NT2/D1 (cell line): ENCODE results near the gene PIK3R5.

ENCODE experiments used
- DNase-seq: peaks from one replicate; pipeline ENCODE4 v3.0.0-alpha.2; 2011; ENCODE audit warnings: low read depth, low spot score
- H3K27me3 ChIP-seq: 2 replicates; pipeline ENCODE4 v1.6.0; 2011; ENCODE audit warnings: mild to moderate bottlenecking; ENCODE audit not compliant: insufficient read length, insufficient read depth
- H3K36me3 ChIP-seq: 2 replicates; pipeline ENCODE4 v1.6.1; 2011; ENCODE audit warnings: mild to moderate bottlenecking, low read length, mixed read lengths; ENCODE audit not compliant: insufficient read depth, insufficient read length
- H3K4me1 ChIP-seq: 2 replicates; pipeline ENCODE4 v1.5.1; 2011; ENCODE audit not compliant: insufficient read depth, insufficient read length
- H3K4me3 ChIP-seq: 2 replicates; pipeline ENCODE4 v1.5.1; 2011; ENCODE audit warnings: low read depth; ENCODE audit not compliant: insufficient read length
- H3K9ac ChIP-seq: 2 replicates; pipeline ENCODE4 v1.6.0; 2011; ENCODE audit warnings: low read depth; ENCODE audit not compliant: insufficient read length
- H3K9me3 ChIP-seq: 2 replicates; pipeline ENCODE4 v1.5.1; 2011; ENCODE audit warnings: mild to moderate bottlenecking, low read length; ENCODE audit not compliant: insufficient read depth
- SUZ12 ChIP-seq: IDR thresholded peaks from 2 replicates; pipeline ENCODE4 v1.6.1; 2011; ENCODE audit not compliant: insufficient read length, insufficient read depth; ENCODE audit errors: extremely low read depth
- YY1 ChIP-seq: IDR thresholded peaks from 2 replicates; pipeline ENCODE4 v1.6.1; 2011; ENCODE audit not compliant: insufficient read length, insufficient read depth
- ZNF274 ChIP-seq: IDR thresholded peaks from 2 replicates; pipeline ENCODE4 v1.6.1; 2011; ENCODE audit warnings: mild to moderate bottlenecking, low read depth, low read length

PIK3R5 gene

DNA sequence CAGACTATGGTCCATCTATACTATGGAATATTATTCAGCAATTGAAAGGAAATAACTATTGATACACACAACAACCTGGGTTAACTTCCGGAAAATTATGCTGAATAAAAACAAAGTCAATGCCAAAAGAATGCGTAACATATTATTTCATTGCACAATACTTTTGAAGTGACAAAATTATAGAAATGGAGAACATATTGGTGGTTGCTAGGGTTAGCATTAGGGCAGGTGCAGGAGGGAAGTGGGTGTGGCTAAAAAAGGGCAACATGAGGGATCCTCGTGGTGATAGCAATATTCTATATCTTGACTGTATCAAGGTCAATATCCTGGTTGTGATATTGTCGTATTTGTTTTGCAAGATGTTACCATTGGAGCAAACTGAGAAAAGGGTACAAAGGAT is 34.9 kb downstream of the PIK3R5 start:
- no peak for DNase-seq
- TF ChIP-seq YY1 (no peak), ZNF274 (no peak), SUZ12 (no peak)
- Histone ChIP-seq H3K9me3 (peaks cover 22% of the 10 kb centered on the region), H3K9ac (no peak overlapping the region), H3K4me1 (no peaks in the 10 kb centered on the region), H3K36me3 (no peaks in the 10 kb centered on the region), H3K27me3 (no peaks in the 10 kb centered on the region), H3K4me3 (no peak overlapping the region)

DNA sequence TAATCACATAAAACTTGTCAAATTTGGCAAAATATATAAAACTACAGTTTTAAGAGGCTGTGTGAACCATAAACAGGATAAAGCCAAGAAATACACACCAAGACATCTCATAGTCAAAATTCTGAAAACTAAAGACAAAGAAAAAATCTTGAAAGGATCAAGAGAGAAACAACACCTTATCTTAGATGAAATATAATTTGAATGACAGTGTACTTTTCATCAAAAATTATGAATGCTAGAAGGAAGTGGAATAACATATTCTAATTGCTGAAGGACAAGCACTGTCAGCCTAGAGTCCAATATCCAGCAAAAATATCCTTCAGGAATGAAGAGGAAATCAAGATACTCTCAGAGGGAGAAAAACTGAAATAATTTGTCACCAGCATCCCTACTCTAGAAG is 37.2 kb downstream of the PIK3R5 start:
- no peak overlapping the region for H3K4me3 ChIP-seq
- H3K9ac ChIP-seq = no peak overlapping the region
- H3K27me3 ChIP-seq = no peaks in the 10 kb centered on the region
- no peak for DNase-seq
- no peaks in the 10 kb centered on the region for H3K4me1 ChIP-seq
- TF ChIP-seq ZNF274 (no peak), YY1 (no peak), SUZ12 (no peak)
- H3K9me3 ChIP-seq = peaks cover 22% of the 10 kb centered on the region
- no peaks in the 10 kb centered on the region for H3K36me3 ChIP-seq

DNA sequence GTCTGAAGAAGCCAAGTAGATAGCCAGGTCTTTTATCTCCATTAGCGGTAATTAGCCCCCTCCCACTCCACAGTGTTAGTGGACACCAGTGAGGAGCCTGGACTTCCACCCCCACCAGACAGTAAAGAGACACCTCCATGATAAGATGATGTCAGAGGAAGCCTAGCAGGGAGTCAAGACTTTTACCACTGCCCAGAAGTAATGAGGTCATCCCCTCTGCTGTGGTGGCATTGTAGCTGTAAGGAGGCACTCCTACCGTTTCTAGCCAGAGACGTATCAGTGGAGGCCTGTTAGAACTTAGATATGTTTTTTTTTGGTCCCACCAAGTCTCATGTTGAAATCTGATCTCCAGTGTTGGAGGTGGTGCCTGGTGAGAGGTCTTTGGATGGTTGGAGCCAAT is 38.1 kb downstream of the PIK3R5 start:
- H3K9ac ChIP-seq = no peak overlapping the region
- no peaks in the 10 kb centered on the region for H3K36me3 ChIP-seq
- no peak overlapping the region for H3K4me3 ChIP-seq
- no peak for TF ChIP-seq ZNF274
- TF ChIP-seq SUZ12 = no peak
- no peak for TF ChIP-seq YY1
- peaks cover 22% of the 10 kb centered on the region for H3K9me3 ChIP-seq
- no peak for DNase-seq
- no peaks in the 10 kb centered on the region for H3K4me1 ChIP-seq
- no peaks in the 10 kb centered on the region for H3K27me3 ChIP-seq

DNA sequence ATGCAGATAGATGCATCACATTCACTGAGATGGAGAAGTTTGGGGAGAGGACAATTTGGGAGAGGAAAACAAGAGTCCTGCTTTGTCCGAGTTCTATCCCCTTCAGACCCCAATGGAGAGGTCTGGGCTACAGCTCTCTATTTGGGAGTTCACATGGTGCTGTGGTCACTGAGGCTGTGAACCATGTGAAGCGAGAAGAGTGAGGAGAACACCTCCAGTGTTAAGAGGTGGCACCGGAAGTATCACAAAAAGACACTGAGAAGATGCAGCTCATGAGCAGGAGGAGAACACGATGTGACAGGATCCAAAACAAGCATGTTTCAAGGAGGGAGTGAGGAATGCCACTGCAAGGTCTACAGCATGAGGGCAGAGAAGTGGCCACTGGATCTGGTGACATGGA is 39.7 kb downstream of the PIK3R5 start:
- no peaks in the 10 kb centered on the region for H3K4me1 ChIP-seq
- H3K4me3 ChIP-seq = no peak overlapping the region
- no peak for DNase-seq
- H3K9ac ChIP-seq = no peak overlapping the region
- H3K9me3 ChIP-seq = peaks cover 22% of the 10 kb centered on the region
- H3K36me3 ChIP-seq = no peaks in the 10 kb centered on the region
- H3K27me3 ChIP-seq = no peaks in the 10 kb centered on the region
- TF ChIP-seq YY1 = no peak
- no peak for TF ChIP-seq SUZ12
- no peak for TF ChIP-seq ZNF274

DNA sequence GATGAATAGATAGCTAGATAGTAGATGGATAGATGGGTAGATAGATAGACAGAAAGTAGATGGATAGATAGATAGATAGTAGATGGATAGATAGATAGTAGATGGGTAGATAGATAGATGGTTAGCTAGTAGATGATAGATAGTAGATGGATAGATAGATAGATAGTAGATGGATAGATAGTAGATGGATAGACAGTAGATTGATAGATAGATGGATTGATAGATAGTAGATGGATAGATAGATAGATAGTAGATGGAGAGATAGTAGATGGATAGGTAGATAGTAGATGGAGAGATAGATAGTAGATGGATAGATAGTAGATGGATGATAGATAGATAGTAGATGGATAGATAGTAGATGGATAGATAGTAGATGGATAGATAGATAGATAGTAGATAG is 40.4 kb downstream of the PIK3R5 start:
- no peak for DNase-seq
- no peaks in the 10 kb centered on the region for H3K36me3 ChIP-seq
- TF ChIP-seq ZNF274 (no peak), SUZ12 (no peak), YY1 (no peak)
- H3K4me3 ChIP-seq = no peak overlapping the region
- H3K27me3 ChIP-seq = no peaks in the 10 kb centered on the region
- no peak overlapping the region for H3K9ac ChIP-seq
- H3K9me3 ChIP-seq = peaks cover 22% of the 10 kb centered on the region
- no peaks in the 10 kb centered on the region for H3K4me1 ChIP-seq

DNA sequence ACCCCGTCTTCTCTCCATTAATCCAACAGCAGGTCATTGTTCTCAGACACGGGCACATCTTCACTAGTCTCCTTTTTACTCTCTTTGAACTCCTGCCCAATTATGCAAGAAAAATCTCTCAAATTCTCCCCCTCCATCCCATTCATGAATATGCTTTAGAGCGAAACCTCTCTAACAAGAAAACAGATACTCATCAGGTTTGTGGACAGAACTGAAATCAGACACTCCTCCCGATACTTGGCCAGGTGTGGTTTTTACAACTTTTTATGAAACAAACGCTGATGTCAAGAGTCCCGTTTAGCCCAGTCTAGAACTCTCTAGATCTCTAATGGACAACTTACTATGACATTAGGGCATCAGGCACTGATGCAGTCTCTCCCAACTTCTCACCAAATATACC is 40.9 kb downstream of the PIK3R5 start:
- Histone ChIP-seq H3K27me3 (no peaks in the 10 kb centered on the region), H3K4me1 (no peaks in the 10 kb centered on the region), H3K4me3 (no peak overlapping the region), H3K36me3 (no peaks in the 10 kb centered on the region), H3K9ac (no peak overlapping the region), H3K9me3 (peaks cover 22% of the 10 kb centered on the region)
- TF ChIP-seq ZNF274 (no peak), YY1 (no peak), SUZ12 (no peak)
- no peak for DNase-seq

DNA sequence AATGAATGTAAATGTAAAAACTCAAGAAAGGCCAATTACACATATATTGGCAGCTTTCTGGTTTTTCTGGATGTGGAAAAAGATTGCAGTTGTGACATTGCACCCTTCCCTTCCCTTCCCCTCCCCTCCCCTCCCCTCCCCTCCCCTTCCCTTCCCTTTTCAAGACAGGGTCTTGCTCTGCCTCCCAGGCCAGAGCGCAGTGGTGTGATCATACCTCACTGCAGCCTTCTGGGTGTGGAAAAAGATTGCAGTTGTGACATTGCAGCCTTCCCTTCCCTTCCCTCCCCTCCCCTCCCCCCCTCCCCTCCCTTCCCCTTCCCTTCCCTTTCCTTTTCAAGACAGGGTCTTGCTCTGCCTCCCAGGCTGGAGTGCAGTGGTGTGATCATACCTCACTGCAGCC is 41.7 kb downstream of the PIK3R5 start:
- Histone ChIP-seq H3K9me3 (peaks cover 20% of the 10 kb centered on the region), H3K9ac (no peak overlapping the region), H3K27me3 (no peaks in the 10 kb centered on the region), H3K4me3 (no peak overlapping the region), H3K36me3 (no peaks in the 10 kb centered on the region), H3K4me1 (no peaks in the 10 kb centered on the region)
- no peak for DNase-seq
- TF ChIP-seq SUZ12 = no peak
- no peak for TF ChIP-seq YY1
- no peak for TF ChIP-seq ZNF274

DNA sequence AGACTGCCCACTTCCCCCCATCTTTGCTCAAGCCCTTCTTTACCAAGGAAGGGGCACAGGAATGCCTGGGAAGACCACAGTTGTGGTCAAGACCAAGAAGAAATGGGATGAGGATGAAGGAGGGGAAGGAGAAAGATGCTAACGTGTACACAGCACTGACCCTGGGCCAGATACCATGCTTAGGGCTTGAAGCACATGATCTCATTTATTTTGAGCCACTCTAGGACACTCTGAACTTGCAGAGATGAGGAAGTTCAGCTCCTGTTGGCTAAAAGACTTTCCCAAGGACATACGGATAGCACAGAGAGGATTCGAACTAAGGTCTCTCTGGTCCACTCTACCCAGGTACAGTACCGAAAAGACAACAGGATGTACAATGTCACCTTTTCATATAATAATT is 42.6 kb downstream of the PIK3R5 start:
- DNase-seq = no peak
- Histone ChIP-seq H3K4me1 (no peaks in the 10 kb centered on the region), H3K9ac (no peak overlapping the region), H3K9me3 (peaks cover 20% of the 10 kb centered on the region), H3K36me3 (no peaks in the 10 kb centered on the region), H3K4me3 (no peak overlapping the region), H3K27me3 (no peaks in the 10 kb centered on the region)
- TF ChIP-seq ZNF274 (no peak), SUZ12 (no peak), YY1 (no peak)
